Stimulated activated CD8-positive, alpha-beta memory T cell treated with anti-CD3 and anti-CD28 coated beads, Interleukin-4, amount 100 ng/mL, for 48 hours (primary cell): ENCODE results near the gene BUD13.
A peak's percentile ranks its signal among the peaks of the same experiment; 100 is the strongest.
"Not testable (repeated sequence)": the region's sequence is repeated elsewhere in the genome, so short reads cannot be mapped to it uniquely, and the experiment has no call there.

Experiments
- DNase-seq: peaks from one replicate; pipeline ENCODE4 v3.0.0-alpha.2; 2020

BUD13 gene

GRCh38 chr11:116792144-116792868, 19.5 kb upstream of the BUD13 start:
- DNase-seq: no peak

GRCh38 chr11:116791813-116792143, 19.0 kb upstream of the BUD13 start, which contains the start of gene APOA5:
Gene APOA5, minus strand, starts transcription at chr11:116791879. Its CDS starts 19 bp downstream, at chr11:116791860.
- no peak for DNase-seq

GRCh38 chr11:116791002-116791812, 18.4 kb upstream of the BUD13 start:
- peak; percentile 92 for DNase-seq

- DNase-seq: no peak
Observed at GRCh38 chr11:116790167-116791001, 17.6 kb upstream of the BUD13 start.

- DNase-seq: no peak
Observed at GRCh38 chr11:116788975-116789374, 16.2 kb upstream of the BUD13 start.

GRCh38 chr11:116788534-116788933, 15.7 kb upstream of the BUD13 start:
- no peak for DNase-seq

GRCh38 chr11:116787786-116788486, 15.1 kb upstream of the BUD13 start, which contains the start of gene ZPR1:
Gene ZPR1, minus strand, starts transcription at chr11:116788023. Its CDS starts 33 bp downstream, at chr11:116787990.
- DNase-seq: peak; percentile 91

- DNase-seq: no peak
Observed at GRCh38 chr11:116787436-116787785, 14.6 kb upstream of the BUD13 start.

GRCh38 chr11:116786966-116787365, 14.2 kb upstream of the BUD13 start:
- no peak for DNase-seq

GRCh38 chr11:116786326-116786725, 13.5 kb upstream of the BUD13 start:
- no peak for DNase-seq

- peak; percentile 47 for DNase-seq
Observed at GRCh38 chr11:116782728-116783127, 9.9 kb upstream of the BUD13 start.

GRCh38 chr11:116778556-116778955, 5.8 kb upstream of the BUD13 start:
- DNase-seq: no peak

- DNase-seq: no peak
Observed at GRCh38 chr11:116777056-116777455, 4.3 kb upstream of the BUD13 start.

- DNase-seq: no peak
Observed at GRCh38 chr11:116776522-116776984, 3.8 kb upstream of the BUD13 start.

- no peak for DNase-seq
Observed at GRCh38 chr11:116775975-116776374, 3.2 kb upstream of the BUD13 start.

GRCh38 chr11:116774661-116775060, 1.9 kb upstream of the BUD13 start:
- no peak for DNase-seq

GRCh38 chr11:116773203-116774097, 663 bp upstream of the BUD13 start:
- no peak for DNase-seq

GRCh38 chr11:116771935-116772334, 852 bp downstream of the BUD13 start:
- DNase-seq: no peak

GRCh38 chr11:116762132-116762531, 10.7 kb downstream of the BUD13 start:
- no peak for DNase-seq

GRCh38 chr11:116756044-116756443, 16.7 kb downstream of the BUD13 start:
- DNase-seq: not testable (repeated sequence)

GRCh38 chr11:116750070-116750718, 22.6 kb downstream of the BUD13 start:
- DNase-seq: no peak
